Right lobe of liver (tissue), 6 donors: ENCODE results near the gene SLC5A6. TPM values are rescaled to one million over a fixed set of nuclear protein-coding genes. Genes with fewer than 3 reads are reported as not detected.
"Not testable (repeated sequence)": the region's sequence is repeated elsewhere in the genome, so short reads cannot be mapped to it uniquely, and the experiment has no call there.

Source experiments
- ATAC-seq, 4 donors: fragments of 200-7000 bp; cut with Tn5 transposase; one replicate each; pipeline ENCODE4 v1.9.1; 2020; ENCODE audit warnings: mild to moderate bottlenecking in 4 of 4, moderate library complexity in 4 of 4
- DNase-seq, 3 donors: peaks; one replicate each; pipeline ENCODE4 v3.0.0-alpha.2; 2020
- H3K27ac ChIP-seq, 3 donors: fragments of 200-600 bp; one replicate each; pipeline ENCODE4 v1.8.0; 2022
- H3K27me3 ChIP-seq, 2 donors: fragments of 200-600 bp; one replicate each; pipeline ENCODE4 v1.8.0; 2022
- H3K36me3 ChIP-seq, 4 donors: fragments of 200-600 bp; sonication (generic) in 1 of 4; one replicate each; pipeline versions ENCODE4 v1.5.1 to v1.8.0; 2017 to 2022; ENCODE audit warnings: control low read depth in 1 of 4
- H3K4me1 ChIP-seq, 4 donors: fragments of 200-600 bp; sonication (generic) in 1 of 4; one replicate each; pipeline versions ENCODE4 v1.5.1 to v1.8.0; 2017 to 2022; ENCODE audit warnings: control low read depth in 1 of 4
- H3K4me3 ChIP-seq, 3 donors: fragments of 200-600 bp; one replicate each; pipeline ENCODE4 v1.8.0; 2022
- H3K9me3 ChIP-seq, 4 donors: fragments of 200-600 bp; sonication (generic) in 1 of 4; one replicate each; pipeline versions ENCODE4 v1.5.1 to v1.8.0; 2017 to 2022; ENCODE audit warnings: control low read depth in 1 of 4
- POLR2A ChIP-seq: fragments of 450-650 bp; IDR thresholded peaks from one replicate; pipeline ENCODE4 v1.6.1; 2017; ENCODE audit warnings: antibody characterized with exemption, mild to moderate bottlenecking
- WGBS: methylation state at CpG from one replicate; pipeline ENCODE4 v1.1.6; 2018; ENCODE audit warnings: low coverage, low lambda C conversion rate; ENCODE audit not compliant: insufficient coverage; ENCODE audit errors: missing lambda C conversion rate; 5-methylcytosine and 5-hydroxymethylcytosine counted together
- intact Hi-C, 2 donors: fragments of 100-400 bp; cut with DNase I; formaldehyde crosslinking; loops; one replicate each; pipeline versions ENCODE4 v1.11.2 to v1.14.1; 2022
- total RNA-seq, 6 experiments: library from RNA; depleted of rRNA in 2 of 6; stranded (reverse); fragments of >200 nt in 2 of 6; fragmentation: NEBNext Ultra II Directional in 3 of 6; extraction: Animal tissue kit (Norgen Biotek cat#: 25700) in 3 of 6; gene quantifications; one replicate each; pipeline versions ENCODE4 v1.1.0 to v1.2.4, GENCODE V29; 2016 to 2023
- TF ChIP-seq, protein P1 (sequence below), 4 donors: fragments of 200-600 bp in 3 of 4; fragments of 450-650 bp in 1 of 4; IDR thresholded peaks; one replicate each; pipeline versions ENCODE4 v1.5.1 to v1.8.0; 2016 to 2022; ENCODE audit warnings: antibody characterized with exemption in 4 of 4, mild to moderate bottlenecking in 2 of 4
- donor health status: DM: no; HTN: yes; CAD: no.
- donor health status: DM: no; HTN: no; CAD: no.
- donor health status: DM: no; HTN: no; CAD: no.
- donor health status: DM: no; HTN: yes; CAD: no.
- donor health status: DM: no; HTN: yes; CAD: no.

Gene SLC5A6
- total RNA-seq, 6 experiments from 2014 or later: 57.5 to 151 (median 90.3) TPM

DNA sequence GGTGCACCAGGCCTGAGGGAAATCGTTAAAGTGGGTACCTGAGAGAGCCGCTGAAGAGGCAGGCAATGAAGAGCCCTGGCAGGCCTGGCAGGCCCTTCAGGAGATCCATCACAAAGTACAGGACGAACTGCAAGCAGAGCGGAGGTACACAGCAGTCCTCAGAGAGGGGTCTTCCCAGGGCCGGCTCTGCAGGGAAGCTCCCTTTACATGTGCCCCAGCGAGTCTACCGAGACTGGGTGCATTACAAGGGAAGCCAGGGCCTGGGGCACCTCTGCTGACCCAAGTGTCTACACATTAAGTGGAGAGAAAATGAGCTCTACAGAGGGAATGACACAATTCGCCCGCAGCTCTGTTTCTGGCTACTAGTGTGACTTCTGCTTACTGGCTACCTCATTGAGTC is 8.3 kb downstream of the SLC5A6 start:
- intact Hi-C loops: no loop called here
- no peak overlapping the region for H3K4me3 ChIP-seq
- no peak overlapping the region for H3K27ac ChIP-seq
- H3K4me1 ChIP-seq: no peaks in the 10 kb centered on the region
- ATAC-seq (no peak), DNase-seq (no peak)
- no peak for TF ChIP-seq POLR2A
- TF ChIP-seq, protein P1, sequence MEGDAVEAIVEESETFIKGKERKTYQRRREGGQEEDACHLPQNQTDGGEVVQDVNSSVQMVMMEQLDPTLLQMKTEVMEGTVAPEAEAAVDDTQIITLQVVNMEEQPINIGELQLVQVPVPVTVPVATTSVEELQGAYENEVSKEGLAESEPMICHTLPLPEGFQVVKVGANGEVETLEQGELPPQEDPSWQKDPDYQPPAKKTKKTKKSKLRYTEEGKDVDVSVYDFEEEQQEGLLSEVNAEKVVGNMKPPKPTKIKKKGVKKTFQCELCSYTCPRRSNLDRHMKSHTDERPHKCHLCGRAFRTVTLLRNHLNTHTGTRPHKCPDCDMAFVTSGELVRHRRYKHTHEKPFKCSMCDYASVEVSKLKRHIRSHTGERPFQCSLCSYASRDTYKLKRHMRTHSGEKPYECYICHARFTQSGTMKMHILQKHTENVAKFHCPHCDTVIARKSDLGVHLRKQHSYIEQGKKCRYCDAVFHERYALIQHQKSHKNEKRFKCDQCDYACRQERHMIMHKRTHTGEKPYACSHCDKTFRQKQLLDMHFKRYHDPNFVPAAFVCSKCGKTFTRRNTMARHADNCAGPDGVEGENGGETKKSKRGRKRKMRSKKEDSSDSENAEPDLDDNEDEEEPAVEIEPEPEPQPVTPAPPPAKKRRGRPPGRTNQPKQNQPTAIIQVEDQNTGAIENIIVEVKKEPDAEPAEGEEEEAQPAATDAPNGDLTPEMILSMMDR (IDR thresholded peaks at IDR 0.05): no peak
- WGBS: 100% methylated on average over 7 of the region's 9 CpGs
- H3K27me3 ChIP-seq: no peaks in the 10 kb centered on the region
- H3K9me3 ChIP-seq: no peaks in the 10 kb centered on the region
- H3K36me3 ChIP-seq: peaks cover 0 to 74% (median 28%) of the 10 kb centered on the region in 4 donors

DNA sequence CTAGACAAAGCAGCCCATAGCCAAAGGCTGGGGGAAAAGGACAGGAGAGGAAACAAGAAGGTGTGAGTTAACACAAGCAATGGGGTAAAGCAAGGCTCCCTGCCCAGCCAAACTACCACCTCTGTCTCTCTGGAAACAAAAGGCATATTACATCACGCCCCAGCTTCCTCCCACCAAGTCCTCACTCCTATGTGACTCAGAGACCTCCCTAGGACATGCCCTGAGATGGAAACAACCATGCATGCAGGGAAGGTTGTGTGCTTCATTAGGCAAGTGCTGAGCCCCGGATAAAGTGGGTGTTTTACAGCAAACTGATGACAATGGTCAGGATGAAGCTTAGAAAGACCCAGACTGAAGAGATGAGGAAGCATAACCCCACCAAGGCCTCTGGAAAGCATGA is 9.2 kb downstream of the SLC5A6 start:
- no peak for DNase-seq
- no peak for ATAC-seq
- Histone ChIP-seq H3K9me3 (no peaks in the 10 kb centered on the region), H3K36me3 (peaks cover 0 to 72% (median 28%) of the 10 kb centered on the region in 4 donors), H3K4me1 (no peaks in the 10 kb centered on the region), H3K27ac (no peak overlapping the region), H3K27me3 (no peaks in the 10 kb centered on the region), H3K4me3 (no peak overlapping the region)
- 91% methylated on average over 2 of the region's 2 CpGs for WGBS
- no peak for TF ChIP-seq POLR2A
- TF ChIP-seq, protein P1 (IDR thresholded peaks at IDR 0.05): no peak
- intact Hi-C loops: no loop called here

DNA sequence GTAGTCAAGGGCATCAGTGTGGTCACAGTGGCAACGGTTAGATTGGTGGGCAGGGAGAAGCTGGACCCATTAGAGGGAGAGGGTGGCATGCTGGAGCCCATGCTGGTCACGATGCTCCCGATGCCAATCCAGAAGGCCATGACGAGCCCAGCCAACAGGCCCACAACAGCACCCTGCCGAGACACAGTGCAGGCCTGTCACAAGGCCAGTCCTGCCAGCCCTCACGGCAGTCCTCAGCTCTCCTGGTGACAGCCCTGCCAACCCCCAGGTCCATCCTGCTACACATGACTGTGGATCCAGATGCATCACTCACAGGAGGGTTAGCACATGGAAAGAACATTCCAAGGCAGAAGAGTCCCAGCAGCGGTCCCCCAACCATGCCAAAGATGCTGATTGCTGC is 10.4 kb downstream of the SLC5A6 start:
- DNase-seq: no peak
- Histone ChIP-seq H3K4me1 (no peaks in the 10 kb centered on the region), H3K9me3 (no peaks in the 10 kb centered on the region), H3K36me3 (peaks cover 0 to 60% (median 28%) of the 10 kb centered on the region in 4 donors), H3K4me3 (no peak overlapping the region), H3K27me3 (no peaks in the 10 kb centered on the region), H3K27ac (no peak overlapping the region)
- 100% methylated on average over 1 of the region's 7 CpGs for WGBS
- no peak for ATAC-seq
- intact Hi-C loops: no loop called here
- TF ChIP-seq POLR2A: no peak
- TF ChIP-seq, protein P1 (IDR thresholded peaks at IDR 0.05): no peak

DNA sequence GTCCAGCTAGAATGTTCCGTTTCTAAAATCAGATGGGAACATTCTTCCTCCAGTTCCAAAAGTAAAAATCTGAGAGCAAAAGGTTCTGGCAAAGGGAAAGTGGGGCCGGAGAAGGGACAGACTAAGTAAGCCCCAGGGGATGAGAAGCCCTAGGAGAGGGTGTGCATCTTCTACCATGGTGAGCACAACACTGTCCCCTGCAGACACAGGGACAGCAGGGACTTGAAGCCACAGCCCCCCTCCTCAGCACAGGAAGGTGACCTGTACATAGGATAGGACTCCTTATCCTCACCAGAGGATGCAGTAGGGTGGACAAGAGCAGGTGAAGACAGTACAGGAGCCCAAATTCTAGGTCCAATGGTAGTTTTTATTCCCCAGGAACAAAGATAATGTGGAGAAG is 12.8 kb downstream of the SLC5A6 start:
- Histone ChIP-seq H3K36me3 (peaks cover 0 to 37% (median 18%) of the 10 kb centered on the region in 4 donors), H3K27me3 (no peaks in the 10 kb centered on the region), H3K4me1 (peaks cover 0 to 6% (median 0%) of the 10 kb centered on the region in 4 donors), H3K4me3 (no peak overlapping the region), H3K9me3 (no peaks in the 10 kb centered on the region), H3K27ac (no peak overlapping the region)
- DNase-seq: no peak
- intact Hi-C loops: loop anchor here in 1 of 2 donors (10.0 kb wide), 1 partner anchor 104 kb away; no protein-coding TSS in a partner anchor
- no peak for ATAC-seq
- TF ChIP-seq POLR2A: no peak
- TF ChIP-seq, protein P1 (IDR thresholded peaks at IDR 0.05): no peak
- WGBS: 82% methylated on average over 2 of the region's 2 CpGs

DNA sequence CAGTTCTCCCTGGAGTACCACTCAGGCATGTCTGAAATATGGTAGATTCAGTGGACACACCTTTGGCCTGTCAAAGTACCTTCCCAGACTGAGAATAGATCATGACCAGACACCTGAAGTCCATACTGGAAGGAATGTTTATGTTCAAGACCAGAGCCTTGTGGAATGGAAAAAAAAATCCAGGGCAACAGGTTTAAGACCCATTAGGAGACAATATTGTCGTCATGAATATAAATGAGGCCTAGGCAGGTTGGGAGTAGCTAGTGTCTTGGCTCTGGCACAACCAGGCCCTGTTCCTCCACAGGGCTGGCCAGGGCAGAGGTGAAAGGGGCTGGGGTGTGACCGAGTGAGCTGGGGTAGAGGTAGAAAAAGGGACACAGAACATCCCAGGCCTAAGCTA is 13.4 kb downstream of the SLC5A6 start:
- H3K9me3 ChIP-seq: no peaks in the 10 kb centered on the region
- H3K27me3 ChIP-seq: no peaks in the 10 kb centered on the region
- intact Hi-C loops: loop anchor here in 1 of 2 donors (10.0 kb wide), 1 partner anchor 104 kb away; no protein-coding TSS in a partner anchor
- peaks cover 0 to 8% (median 0%) of the 10 kb centered on the region in 4 donors for H3K4me1 ChIP-seq
- no peak for ATAC-seq
- TF ChIP-seq, protein P1 (IDR thresholded peaks at IDR 0.05): no peak
- no peak for TF ChIP-seq POLR2A
- H3K36me3 ChIP-seq: peaks cover 0 to 31% (median 12%) of the 10 kb centered on the region in 4 donors
- H3K27ac ChIP-seq: no peak overlapping the region
- H3K4me3 ChIP-seq: no peak overlapping the region
- no peak for DNase-seq
- WGBS: 87% methylated on average over 2 of the region's 2 CpGs

DNA sequence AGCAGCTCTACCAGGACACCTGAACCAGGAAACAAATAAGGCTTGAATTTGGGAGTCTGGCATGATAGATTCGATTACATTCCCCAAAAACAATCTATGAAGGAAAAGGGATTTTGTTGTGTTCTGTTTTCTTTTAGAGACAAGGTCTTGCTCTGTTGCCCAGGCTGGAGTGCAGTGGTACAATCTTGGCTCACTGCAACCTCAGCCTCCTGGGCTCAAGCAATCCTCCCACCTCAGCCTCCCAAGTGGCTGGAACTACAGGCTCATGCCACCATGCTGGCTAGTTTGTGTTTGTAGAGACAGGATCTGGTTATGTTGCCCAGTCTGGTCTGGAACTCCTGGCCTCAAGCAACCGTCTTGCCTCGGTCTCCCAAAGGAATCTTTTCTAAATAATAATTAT is 14.0 kb downstream of the SLC5A6 start:
- WGBS: 93% methylated on average over 3 of the region's 3 CpGs
- not testable (repeated sequence) for H3K27ac ChIP-seq, H3K27me3 ChIP-seq, DNase-seq, ATAC-seq, H3K4me1 ChIP-seq, H3K4me3 ChIP-seq, H3K9me3 ChIP-seq
- peaks cover 0 to 25% (median 10%) of the 10 kb centered on the region in 4 donors for H3K36me3 ChIP-seq
- intact Hi-C loops: loop anchor here in 1 of 2 donors (10.0 kb wide), 1 partner anchor 103 kb away; no protein-coding TSS in a partner anchor

DNA sequence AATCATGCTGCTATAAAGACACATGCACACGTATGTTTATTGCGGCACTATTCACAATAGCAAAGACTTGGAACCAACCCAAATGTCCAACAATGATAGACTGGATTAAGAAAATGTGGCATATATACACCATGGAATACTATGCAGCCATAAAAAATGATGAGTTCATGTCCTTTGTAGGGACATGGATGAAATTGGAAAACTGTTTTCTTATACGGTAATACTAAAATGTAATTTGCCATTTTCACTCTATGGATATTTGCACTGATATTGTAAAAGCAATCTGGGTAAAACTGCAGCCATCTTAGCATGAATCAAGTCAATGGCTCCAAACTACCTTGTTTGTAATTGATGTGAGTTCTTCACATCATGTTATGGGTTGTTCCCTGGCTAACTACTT is 16.3 kb downstream of the SLC5A6 start:
- H3K27me3 ChIP-seq, H3K36me3 ChIP-seq, DNase-seq, H3K4me3 ChIP-seq, H3K27ac ChIP-seq, H3K9me3 ChIP-seq, ATAC-seq: not testable (repeated sequence)
- peaks cover 0 to 13% (median 4%) of the 10 kb centered on the region in 4 donors for H3K4me1 ChIP-seq
- 88% methylated on average over 3 of the region's 3 CpGs for WGBS
- intact Hi-C loops: loop anchor here in 1 of 2 donors (10.0 kb wide), 1 partner anchor 101 kb away; no protein-coding TSS in a partner anchor
